OCI-LY7 (cell line): ENCODE measurements around the gene NXPH1. TPM values are rescaled to one million over a fixed set of nuclear protein-coding genes. Genes with fewer than 3 reads are reported as not detected.

Experiments used
- BruUV-seq: library from RNA; stranded (reverse); fragments of 400-500 nt; replicated peaks from 2 replicates; lab custom pipeline; 2021; lab: Mats Ljungman, UMichigan
- CTCF ChIA-PET: fragments of 300-600 bp; sonication (Branson Sonifier 250); formaldehyde crosslinking; loops from one replicate; lab custom pipeline; 2022; ENCODE audit warnings: antibody characterized with exemption; ENCODE audit not compliant: unreplicated experiment; lab: Charles Lee
- POLR2A ChIA-PET: fragments of 300-600 bp; sonication (Branson Sonifier 250); formaldehyde crosslinking; loops from one replicate; lab custom pipeline; 2022; ENCODE audit warnings: antibody characterized with exemption; lab: Charles Lee
- DNase-seq: peaks from one replicate; pipeline ENCODE4 v3.0.0-alpha.2; 2015; ENCODE audit warnings: low spot score
- H2AFZ ChIP-seq: fragments of 200-600 bp; sonication (generic), shearing (Covaris generic); 2 replicates; pipeline ENCODE4 v1.6.1; 2014; ENCODE audit warnings: mild to moderate bottlenecking, antibody characterized with exemption, low read length, moderate library complexity
- H3K27ac ChIP-seq: fragments of 200-600 bp; sonication (generic); 2 replicates; pipeline ENCODE4 v1.5.1; 2014; ENCODE audit warnings: mixed run types, low read depth, mild to moderate bottlenecking, moderate library complexity, low read length, inconsistent platforms; ENCODE audit not compliant: poor library complexity, severe bottlenecking
- H3K36me3 ChIP-seq: fragments of 200-600 bp; sonication (generic); 2 replicates; pipeline ENCODE4 v1.6.1; 2014; ENCODE audit warnings: mild to moderate bottlenecking, antibody characterized with exemption, low read length, moderate library complexity, mixed read lengths; ENCODE audit not compliant: insufficient read depth
- H3K4me1 ChIP-seq: fragments of 200-600 bp; sonication (generic); 2 replicates; pipeline ENCODE4 v1.5.1; 2014; ENCODE audit warnings: mild to moderate bottlenecking, low read length; ENCODE audit not compliant: insufficient read depth, poor library complexity, severe bottlenecking
- H3K4me2 ChIP-seq: fragments of 200-600 bp; sonication (generic); 2 replicates; pipeline ENCODE4 v1.6.1; 2014; ENCODE audit warnings: mild to moderate bottlenecking, low read length
- H3K4me3 ChIP-seq: fragments of 200-600 bp; sonication (generic); 2 replicates; pipeline ENCODE4 v1.5.1; 2014; ENCODE audit warnings: mild to moderate bottlenecking, low read depth, low read length; ENCODE audit not compliant: poor library complexity, severe bottlenecking
- H3K79me2 ChIP-seq: fragments of 200-600 bp; sonication (generic); 2 replicates; pipeline ENCODE4 v1.6.1; 2016; ENCODE audit warnings: low read depth, mild to moderate bottlenecking, low read length, moderate library complexity, mixed read lengths; ENCODE audit not compliant: insufficient read depth
- H3K9me2 ChIP-seq: fragments of 200-600 bp; sonication (generic); 2 replicates; pipeline ENCODE4 v1.6.1; 2016; ENCODE audit warnings: mild to moderate bottlenecking, low read length, mixed read lengths; ENCODE audit not compliant: insufficient read depth
- H3K9me3 ChIP-seq: fragments of 200-600 bp; sonication (generic); 2 replicates; pipeline ENCODE4 v1.6.1; 2014; ENCODE audit warnings: mild to moderate bottlenecking, mixed run types, low read length, mixed read lengths
- H4K20me1 ChIP-seq: fragments of 200-600 bp; sonication (generic); 2 replicates; pipeline ENCODE4 v1.6.1; 2014; ENCODE audit warnings: mild to moderate bottlenecking, antibody characterized with exemption, low read length, moderate library complexity, mixed read lengths; ENCODE audit not compliant: insufficient read depth
- CTCF ChIP-seq: fragments of 200-600 bp; sonication (generic); conservative IDR thresholded peaks from 2 replicates; pipeline ENCODE4 v1.5.1; 2014; ENCODE audit warnings: mild to moderate bottlenecking, antibody characterized with exemption, low read length, moderate library complexity, mixed read lengths
- EZH2phosphoT487 ChIP-seq: fragments of 200-600 bp; sonication (generic); IDR thresholded peaks from 2 replicates; pipeline ENCODE4 v1.6.1; 2018; ENCODE audit warnings: low read depth, borderline replicate concordance, mild to moderate bottlenecking, mixed run types, antibody characterized with exemption, low read length, moderate library complexity, mixed read lengths
- intact Hi-C: fragments of 100-400 bp; cut with micrococcal nuclease; formaldehyde crosslinking; loops from one replicate; pipeline ENCODE4 v1.10.0; 2022; ENCODE audit not compliant: unreplicated experiment
- total RNA-seq, 2 experiments: library from RNA; depleted of rRNA in 1 of 2; stranded (reverse); fragments of >200 nt in 1 of 2; shearing (Covaris generic) in 1 of 2; gene quantifications; 2 replicates each; pipeline ENCODE4 v1.2.3, GENCODE V29; 2014 to 2022

Gene NXPH1
- total RNA-seq, 2 experiments from 2014 or later: not detected

DNA sequence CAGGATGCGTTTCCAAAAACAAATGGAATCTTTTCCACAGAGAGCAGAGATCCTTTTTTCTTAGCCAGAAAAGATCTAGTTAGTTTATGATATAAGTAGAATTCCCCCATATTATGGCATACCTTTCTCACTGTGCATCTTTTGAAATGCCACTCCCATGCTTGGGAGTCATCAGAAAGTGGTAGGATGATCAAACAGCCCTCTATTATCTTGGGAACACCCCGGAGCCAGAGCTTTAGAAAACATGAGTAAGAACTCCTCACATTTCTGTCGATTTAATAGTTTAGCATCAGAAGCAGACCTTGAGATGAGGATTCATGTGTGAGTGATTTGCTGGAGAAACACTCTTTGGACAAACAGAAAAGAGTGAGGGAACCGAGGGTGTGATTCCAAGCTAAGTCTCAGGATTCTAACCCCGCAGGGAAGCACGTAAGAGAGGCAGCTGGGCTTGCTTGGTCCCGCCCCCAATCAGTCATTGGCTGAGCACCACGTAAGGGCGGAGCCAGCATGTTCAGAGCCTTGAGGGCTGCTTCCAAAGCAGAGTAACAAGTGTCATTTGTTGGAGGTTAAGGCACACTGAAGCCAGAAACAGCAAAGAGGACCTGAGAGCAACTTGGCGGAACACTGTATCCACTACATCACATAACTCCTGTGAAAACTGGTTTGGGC lies 43.7 kb upstream of the NXPH1 start:
- intact Hi-C loops: no loop called here
- Histone ChIP-seq H3K4me2 (no peak overlapping the region), H3K4me1 (no peaks in the 10 kb centered on the region), H3K4me3 (no peak overlapping the region), H3K9me3 (no peaks in the 10 kb centered on the region), H3K9me2 (no peaks in the 10 kb centered on the region), H2AFZ (no peak overlapping the region), H4K20me1 (no peaks in the 10 kb centered on the region), H3K36me3 (no peaks in the 10 kb centered on the region), H3K27ac (no peak overlapping the region), H3K79me2 (no peaks in the 10 kb centered on the region)
- TF ChIP-seq CTCF (no peak), EZH2phosphoT487 (no peak)
- ChIA-PET POLR2A (no interaction called here), CTCF (no interaction called here)
- BruUV-seq: no TSS peak
- no peak for DNase-seq

DNA sequence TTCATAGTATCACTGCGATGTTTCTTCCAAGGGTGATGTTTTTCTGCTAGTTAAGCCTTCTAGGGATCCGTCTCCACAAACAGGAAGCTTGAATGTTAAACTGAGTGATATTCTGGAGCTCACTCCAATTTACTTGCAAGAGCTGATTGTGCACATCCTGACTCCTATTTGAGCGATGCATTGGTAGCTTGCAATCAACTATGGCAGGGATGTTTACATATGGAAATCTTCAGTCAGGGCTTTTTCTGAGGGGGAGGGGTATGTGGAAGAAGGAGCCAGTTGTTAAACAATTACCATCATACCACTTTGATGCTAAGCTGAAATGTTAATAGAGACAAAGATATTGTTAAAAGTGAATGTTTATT lies 43.2 kb upstream of the NXPH1 start:
- Histone ChIP-seq H3K79me2 (no peaks in the 10 kb centered on the region), H4K20me1 (no peaks in the 10 kb centered on the region), H3K4me1 (no peaks in the 10 kb centered on the region), H3K4me3 (no peak overlapping the region), H3K36me3 (no peaks in the 10 kb centered on the region), H3K4me2 (no peak overlapping the region), H3K9me3 (no peaks in the 10 kb centered on the region), H2AFZ (no peak overlapping the region), H3K9me2 (no peaks in the 10 kb centered on the region), H3K27ac (no peak overlapping the region)
- ChIA-PET POLR2A (no interaction called here), CTCF (no interaction called here)
- intact Hi-C loops: no loop called here
- no peak for DNase-seq
- TF ChIP-seq CTCF (no peak), EZH2phosphoT487 (no peak)
- no TSS peak for BruUV-seq

GRCh38 chr7:8391353-8392062 lies 41.9 kb upstream of the NXPH1 start:
- TF ChIP-seq CTCF (no peak), EZH2phosphoT487 (no peak)
- no peaks in the 10 kb centered on the region for H3K36me3 ChIP-seq
- H3K27ac ChIP-seq: no peak overlapping the region
- no peak for DNase-seq
- no peaks in the 10 kb centered on the region for H3K79me2 ChIP-seq
- H3K4me3 ChIP-seq: no peak overlapping the region
- POLR2A ChIA-PET: interaction anchor here (0.6 to 1.2 kb wide), 5 partner anchors 21 to 529 kb away, joined by 3 to 5 read pairs (median 4); no protein-coding TSS in a partner anchor
- CTCF ChIA-PET: no interaction called here
- H4K20me1 ChIP-seq: no peaks in the 10 kb centered on the region
- intact Hi-C loops: no loop called here
- H3K9me2 ChIP-seq: no peaks in the 10 kb centered on the region
- no peak overlapping the region for H2AFZ ChIP-seq
- no peak overlapping the region for H3K4me2 ChIP-seq
- no TSS peak for BruUV-seq
- no peaks in the 10 kb centered on the region for H3K4me1 ChIP-seq
- H3K9me3 ChIP-seq: no peaks in the 10 kb centered on the region
